GM18868 (cell line): ENCODE data around the gene ELF1.
"Not testable (repeated sequence)": the region's sequence is repeated elsewhere in the genome, so short reads cannot be mapped to it uniquely, and the experiment has no call there.

Source experiments
- ATAC-seq: cut with Tn5 transposase; IDR thresholded peaks from one replicate; pipeline ENCODE4 v1.9.1; 2021; ENCODE audit warnings: mild to moderate bottlenecking, moderate library complexity; ENCODE audit not compliant: unreplicated experiment

Gene ELF1

GRCh38 chr13:40901032-40901431 is 118.1 kb downstream of the ELF1 start:
- ATAC-seq, result not testable (repeated sequence)

GRCh38 chr13:40900568-40900967 is 118.5 kb downstream of the ELF1 start:
- ATAC-seq, result not testable (repeated sequence)

GRCh38 chr13:40897053-40897452 is 122.1 kb downstream of the ELF1 start:
- ATAC-seq, result no peak

- ATAC-seq, result no peak
Measured at GRCh38 chr13:40895227-40896184, 123.6 kb downstream of the ELF1 start.

- ATAC-seq, result not testable (repeated sequence)
Measured at GRCh38 chr13:40893573-40893972, 125.5 kb downstream of the ELF1 start.

GRCh38 chr13:40886017-40886416 is 133.1 kb downstream of the ELF1 start:
- no peak for ATAC-seq

GRCh38 chr13:40884175-40884574 is 134.9 kb downstream of the ELF1 start:
- ATAC-seq, result not testable (repeated sequence)
